Right lobe of liver (tissue), 4 donors: ENCODE results near the gene MEIS2.

Experiments used
- CTCF ChIP-seq, 4 donors: fragments of 200-600 bp in 3 of 4; fragments of 450-650 bp in 1 of 4; IDR thresholded peaks; one replicate each; pipeline versions ENCODE4 v1.5.1 to v1.8.0; 2016 to 2022; ENCODE audit warnings: antibody characterized with exemption in 4 of 4, mild to moderate bottlenecking in 2 of 4
- POLR2A ChIP-seq: fragments of 450-650 bp; IDR thresholded peaks from one replicate; pipeline ENCODE4 v1.6.1; 2017; ENCODE audit warnings: antibody characterized with exemption, mild to moderate bottlenecking
- donor health status: DM: no; HTN: no; CAD: no.
- donor health status: DM: no; HTN: no; CAD: no.
- donor health status: DM: no; HTN: yes; CAD: no.

- TF ChIP-seq CTCF (IDR thresholded peaks at IDR 0.05) (no peak), POLR2A (no peak)
Measured at GRCh38 chr15:37148714-37149113, 48.4 kb upstream of the MEIS2 start.
